LNCAP (cell line): ENCODE data around the gene IL36B.

Experiments used
- TF ChIP-seq, protein P1 (sequence below): fragments of 450-650 bp; IDR thresholded peaks from 2 replicates; pipeline ENCODE4 v1.5.1; 2017; ENCODE audit warnings: mild to moderate bottlenecking

IL36B gene

DNA sequence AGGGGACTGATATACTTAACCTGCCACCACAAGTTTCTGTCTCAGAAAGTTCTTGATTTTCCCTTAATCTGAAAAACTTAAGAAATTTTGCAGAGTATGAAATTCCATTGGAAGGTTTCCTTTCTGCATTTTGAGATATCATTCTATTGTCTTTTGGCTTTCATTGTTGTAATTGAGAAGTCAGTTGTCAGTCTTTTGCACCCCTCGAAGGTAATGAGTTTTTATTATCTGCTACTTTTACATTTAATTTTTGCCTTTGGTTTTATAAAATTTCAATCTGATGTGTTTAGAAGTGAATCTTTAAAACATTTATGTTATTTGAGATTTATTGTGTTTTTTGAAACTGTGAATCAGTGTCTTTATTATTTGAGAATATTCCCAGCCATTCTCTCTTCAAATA, 52.2 kb downstream of the IL36B start:
- TF ChIP-seq, protein P1, sequence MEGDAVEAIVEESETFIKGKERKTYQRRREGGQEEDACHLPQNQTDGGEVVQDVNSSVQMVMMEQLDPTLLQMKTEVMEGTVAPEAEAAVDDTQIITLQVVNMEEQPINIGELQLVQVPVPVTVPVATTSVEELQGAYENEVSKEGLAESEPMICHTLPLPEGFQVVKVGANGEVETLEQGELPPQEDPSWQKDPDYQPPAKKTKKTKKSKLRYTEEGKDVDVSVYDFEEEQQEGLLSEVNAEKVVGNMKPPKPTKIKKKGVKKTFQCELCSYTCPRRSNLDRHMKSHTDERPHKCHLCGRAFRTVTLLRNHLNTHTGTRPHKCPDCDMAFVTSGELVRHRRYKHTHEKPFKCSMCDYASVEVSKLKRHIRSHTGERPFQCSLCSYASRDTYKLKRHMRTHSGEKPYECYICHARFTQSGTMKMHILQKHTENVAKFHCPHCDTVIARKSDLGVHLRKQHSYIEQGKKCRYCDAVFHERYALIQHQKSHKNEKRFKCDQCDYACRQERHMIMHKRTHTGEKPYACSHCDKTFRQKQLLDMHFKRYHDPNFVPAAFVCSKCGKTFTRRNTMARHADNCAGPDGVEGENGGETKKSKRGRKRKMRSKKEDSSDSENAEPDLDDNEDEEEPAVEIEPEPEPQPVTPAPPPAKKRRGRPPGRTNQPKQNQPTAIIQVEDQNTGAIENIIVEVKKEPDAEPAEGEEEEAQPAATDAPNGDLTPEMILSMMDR = no peak

DNA sequence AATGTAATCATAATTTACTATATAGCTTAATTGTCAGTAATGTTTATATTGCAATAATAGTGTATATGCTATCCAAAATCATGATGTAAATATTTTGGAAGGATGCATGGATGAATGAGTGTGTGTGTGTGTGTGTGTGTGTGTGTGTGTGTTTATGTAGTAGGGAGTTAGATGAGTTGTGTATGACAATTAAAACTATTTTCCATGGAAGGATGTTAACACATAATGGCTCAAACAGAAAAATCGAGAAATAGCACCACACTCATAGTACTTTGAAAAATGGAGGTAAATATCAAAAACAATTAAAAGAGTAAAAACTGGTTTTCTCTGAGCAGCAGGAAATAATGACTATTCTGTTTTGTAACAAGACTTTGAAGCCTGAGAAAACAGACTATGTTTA, 55.5 kb downstream of the IL36B start:
- TF ChIP-seq, protein P1 = no peak

DNA sequence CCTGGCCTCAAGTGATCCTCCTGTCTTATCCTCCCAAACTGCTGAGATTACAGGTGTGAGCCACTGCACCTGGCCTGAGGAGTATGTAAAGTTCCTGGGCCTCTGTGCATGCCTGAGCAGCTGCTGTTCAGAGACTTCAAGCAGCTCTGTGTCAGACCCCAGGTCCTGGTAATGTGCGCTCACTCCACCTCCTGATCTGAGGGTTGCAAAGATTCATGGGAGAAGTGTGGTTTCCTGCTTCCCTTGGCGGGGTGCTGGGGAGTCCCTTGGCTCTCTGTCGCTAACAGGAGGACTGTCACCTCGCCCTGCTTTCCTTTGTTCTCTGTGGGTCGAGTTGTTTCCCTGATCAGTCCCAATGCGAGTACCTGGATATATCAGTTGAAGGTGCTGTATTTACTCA, 56.0 kb downstream of the IL36B start:
- TF ChIP-seq, protein P1 = no peak

DNA sequence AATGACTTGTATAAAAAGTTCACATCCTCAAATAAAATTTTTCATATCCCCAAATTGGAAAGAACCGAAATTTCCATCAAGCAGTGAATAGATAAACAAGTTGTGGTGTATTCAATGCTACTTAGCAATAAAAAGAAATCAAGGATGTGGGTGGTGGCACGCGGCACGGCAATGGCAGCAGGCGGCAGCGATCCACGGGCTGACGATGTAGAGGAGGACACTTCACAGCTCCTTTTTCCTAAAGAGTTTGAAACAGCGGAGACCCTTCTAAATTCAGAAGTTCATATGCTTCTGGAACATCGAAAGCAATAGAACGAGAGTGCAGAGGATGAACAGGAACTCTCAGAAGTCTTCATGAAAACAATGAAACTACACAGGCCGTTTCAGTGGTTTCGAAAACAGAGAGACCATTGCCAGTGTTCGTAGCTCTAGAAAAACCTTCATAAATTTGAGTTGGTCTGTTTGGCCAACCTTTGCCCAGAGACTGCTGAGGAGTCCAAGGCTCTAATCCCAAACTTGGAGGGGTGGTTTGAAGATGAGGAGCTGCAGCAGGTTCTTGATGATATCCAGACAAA, 57.2 kb downstream of the IL36B start:
- TF ChIP-seq, protein P1 = no peak

DNA sequence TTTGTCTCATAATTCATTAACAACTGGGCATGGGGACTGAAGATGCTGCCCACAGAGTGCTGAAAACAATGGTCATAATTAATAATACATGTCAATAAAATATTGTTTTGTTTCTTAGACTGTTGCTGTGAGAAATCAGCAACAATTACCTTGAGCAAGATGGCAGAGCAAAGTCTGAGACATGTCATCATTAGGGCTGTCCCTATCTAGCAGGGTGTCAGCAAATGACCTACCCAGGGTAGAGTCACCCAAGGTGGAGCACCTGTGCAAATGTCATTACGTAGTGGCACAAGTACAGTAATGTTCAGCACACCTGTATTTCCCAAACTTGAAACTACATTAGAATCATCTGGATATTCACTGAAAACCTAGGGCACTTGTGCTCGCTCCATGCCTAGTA, 58.0 kb downstream of the IL36B start:
- TF ChIP-seq, protein P1 = no peak

DNA sequence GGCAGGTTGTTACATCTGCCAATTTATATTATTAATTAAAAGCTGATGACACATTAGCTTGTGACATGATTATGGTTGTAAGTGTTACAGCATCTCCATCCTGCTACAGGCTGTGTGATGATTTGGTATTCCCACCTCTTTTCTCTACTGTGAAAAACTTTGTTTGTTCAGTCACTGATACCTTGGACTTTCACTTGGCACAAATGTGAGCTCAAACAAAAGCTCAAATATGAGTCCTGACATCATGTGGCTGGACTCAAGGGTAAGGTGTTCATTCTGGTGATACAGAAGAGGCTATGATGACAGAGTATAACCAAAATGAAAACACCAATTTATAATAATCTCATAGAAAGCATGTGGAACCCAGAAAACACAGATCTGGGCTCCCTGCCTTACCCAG, 58.8 kb downstream of the IL36B start:
- TF ChIP-seq, protein P1 = no peak

DNA sequence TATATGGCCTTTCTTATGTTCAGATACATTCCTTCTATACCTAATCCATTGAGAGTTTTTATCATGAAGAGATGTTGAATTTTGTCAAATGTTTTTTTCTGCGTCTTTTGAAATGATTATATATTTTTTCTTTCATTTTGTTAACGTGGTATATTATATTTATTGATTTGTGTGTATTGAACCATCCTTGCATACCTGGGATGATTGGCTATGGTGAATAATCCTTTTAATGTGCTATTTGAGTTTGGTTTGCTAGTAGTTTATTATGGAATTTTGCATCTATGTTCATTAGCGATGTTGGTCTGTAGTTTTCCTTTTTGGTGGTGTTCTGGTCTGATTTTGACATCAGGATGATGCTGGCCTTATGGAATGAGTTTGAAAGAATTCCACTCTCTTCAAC, 63.1 kb downstream of the IL36B start:
- TF ChIP-seq, protein P1 = no peak

DNA sequence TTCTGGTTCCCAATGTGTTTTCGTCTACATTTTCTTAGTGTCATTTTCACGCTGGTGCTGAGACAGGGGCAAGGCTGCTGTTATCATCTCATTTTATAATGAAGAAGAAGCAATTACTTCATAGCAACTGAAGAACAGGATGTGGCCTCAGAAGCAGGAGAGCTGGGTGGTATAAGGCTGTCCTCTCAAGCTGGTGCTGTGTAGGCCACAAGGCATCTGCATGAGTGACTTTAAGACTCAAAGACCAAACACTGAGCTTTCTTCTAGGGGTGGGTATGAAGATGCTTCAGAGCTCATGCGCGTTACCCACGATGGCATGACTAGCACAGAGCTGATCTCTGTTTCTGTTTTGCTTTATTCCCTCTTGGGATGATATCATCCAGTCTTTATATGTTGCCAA, 67.6 kb downstream of the IL36B start:
- TF ChIP-seq, protein P1 = no peak
